ENCODE results near the gene KIF14. TPM values are rescaled to one million over a fixed set of nuclear protein-coding genes. Genes with fewer than 3 reads are reported as not detected.

Gene KIF14
- total RNA-seq, 2 donors from 2014 or later, result not detected

GRCh38 chr1:200550367-200550766 lies 70.2 kb downstream of the KIF14 start:
- ATAC-seq (no peak), DNase-seq (no peak)
- Histone ChIP-seq H3K36me3 (replicated peaks in 1 of 2; ENCODE audit: insufficient read depth in 1 of 2, low read depth in 2 of 2) (no peaks in the 10 kb centered on the region), H3K4me1 (peaks cover 18% of the 10 kb centered on the region), H3K27ac (no peak overlapping the region), H3K9me3 (no peaks in the 10 kb centered on the region), H3K4me3 (no peak overlapping the region), H3K27me3 (no peaks in the 10 kb centered on the region)
- intact Hi-C loops (cut with DNase I), result no loop called here
- no peak for TF ChIP-seq POLR2A (IDR thresholded peaks at IDR 0.05)

- H3K27ac ChIP-seq, result no peak overlapping the region
- 61 to 68% methylated on average over 4 of the region's 4 CpGs for WGBS, 2 donors
- intact Hi-C loops (cut with DNase I), result no loop called here
Measured at GRCh38 chr1:200547386-200547785, 73.2 kb downstream of the KIF14 start.

GRCh38 chr1:200546577-200546976 lies 74.0 kb downstream of the KIF14 start:
- Histone ChIP-seq H3K27ac (no peak overlapping the region), H3K9me3 (no peaks in the 10 kb centered on the region), H3K4me1 (peaks cover 16% of the 10 kb centered on the region), H3K4me3 (no peak overlapping the region), H3K36me3 (replicated peaks in 1 of 2; ENCODE audit: insufficient read depth in 1 of 2, low read depth in 2 of 2) (no peaks in the 10 kb centered on the region), H3K27me3 (no peaks in the 10 kb centered on the region)
- no peak for ATAC-seq
- no peak for TF ChIP-seq POLR2A (IDR thresholded peaks at IDR 0.05)
- TF ChIP-seq CTCF (IDR thresholded peaks at IDR 0.05), result no peak
- 80 to 81% methylated on average over 6 of the region's 6 CpGs for WGBS, 2 donors
- intact Hi-C loops (cut with DNase I), result no loop called here
- no peak for DNase-seq

More at GRCh38 chr1:200547386-200547785, 73.2 kb downstream of the KIF14 start:
- Histone ChIP-seq H3K9me3 (no peaks in the 10 kb centered on the region), H3K27me3 (no peaks in the 10 kb centered on the region), H3K4me3 (no peak overlapping the region), H3K4me1 (peaks cover 18% of the 10 kb centered on the region), H3K36me3 (replicated peaks in 1 of 2; ENCODE audit: insufficient read depth in 1 of 2, low read depth in 2 of 2) (no peaks in the 10 kb centered on the region)
- TF ChIP-seq POLR2A (IDR thresholded peaks at IDR 0.05) (no peak), CTCF (IDR thresholded peaks at IDR 0.05) (no peak)
- DNase-seq, result no peak
- ATAC-seq, result no peak

GRCh38 chr1:200542162-200542561 lies 78.4 kb downstream of the KIF14 start:
- 47 to 77% methylated on average over 2 of the region's 2 CpGs for WGBS, 2 donors
- no peak for TF ChIP-seq CTCF (IDR thresholded peaks at IDR 0.05)
- TF ChIP-seq POLR2A (IDR thresholded peaks at IDR 0.05), result no peak
- Histone ChIP-seq H3K27ac (no peak overlapping the region), H3K4me1 (no peaks in the 10 kb centered on the region), H3K27me3 (no peaks in the 10 kb centered on the region), H3K4me3 (no peak overlapping the region), H3K36me3 (replicated peaks in 1 of 2; ENCODE audit: insufficient read depth in 1 of 2, low read depth in 2 of 2) (no peaks in the 10 kb centered on the region), H3K9me3 (no peaks in the 10 kb centered on the region)
- intact Hi-C loops (cut with DNase I), result no loop called here
- ATAC-seq, result no peak
- DNase-seq, result no peak

- no peak for ATAC-seq
Measured at GRCh38 chr1:200540281-200540680, 80.3 kb downstream of the KIF14 start.

More at GRCh38 chr1:200540281-200540680, 80.3 kb downstream of the KIF14 start:
- Histone ChIP-seq H3K27ac (no peak overlapping the region), H3K4me3 (no peak overlapping the region), H3K4me1 (peaks cover 4% of the 10 kb centered on the region), H3K36me3 (replicated peaks in 1 of 2; ENCODE audit: insufficient read depth in 1 of 2, low read depth in 2 of 2) (no peaks in the 10 kb centered on the region), H3K9me3 (no peaks in the 10 kb centered on the region), H3K27me3 (no peaks in the 10 kb centered on the region)
- intact Hi-C loops (cut with DNase I), result no loop called here
- DNase-seq, result no peak
- TF ChIP-seq POLR2A (IDR thresholded peaks at IDR 0.05) (no peak), CTCF (IDR thresholded peaks at IDR 0.05) (no peak)
- 44 to 55% methylated on average over 1 of the region's 1 CpG for WGBS, 2 donors

Measured in body of pancreas (tissue), 4 donors.